K562 (cell line): ENCODE measurements around the gene ELMOD1. TPM values are rescaled to one million over a fixed set of nuclear protein-coding genes. Genes with fewer than 3 reads are reported as not detected.

Experiments
- ATAC-seq: fragments of 200-7000 bp; cut with Tn5 transposase; 3 replicates; pipeline ENCODE4 v1.9.1; 2020; ENCODE audit warnings: moderate library complexity
- BruUV-seq: library from RNA; stranded (reverse); fragments of 400-500 nt; replicated peaks from 2 replicates; lab custom pipeline; 2021; lab: Mats Ljungman, UMichigan
- CTCF ChIA-PET: fragments of 300-600 bp; formaldehyde crosslinking; extraction: SDS; loops from one replicate; lab custom pipeline; 2021; ENCODE audit warnings: low intra/inter-chr PET ratio; lab: Yijun Ruan, JAX
- POLR2A ChIA-PET: fragments of 300-600, 350-650 bp; sonication (Branson Sonifier 250); formaldehyde crosslinking; extraction: SDS; loops from one replicate; lab custom pipeline; 2021; ENCODE audit warnings: antibody characterized with exemption, inconsistent platforms; lab: Yijun Ruan, JAX
- DNase-seq, 4 experiments: peaks; one replicate each; pipeline versions ENCODE4 v3.0.0 to v3.0.0-alpha.2; 2011 to 2018; ENCODE audit warnings: low spot score in 3 of 4, mixed read lengths in 3 of 4; ENCODE audit errors: extremely low read depth in 1 of 4
- FAIRE-seq: peaks from 2 replicates; lab custom pipeline; 2011; peaks lifted over from hg19 to GRCh38; lab: Jason Lieb, UNC
- H2AFZ ChIP-seq: 2 replicates; pipeline ENCODE4 v1.6.0; 2011; ENCODE audit warnings: low read depth, low read length, control low read depth, inconsistent platforms
- H3K27ac ChIP-seq: fragments of 200-600 bp; 3 replicates; pipeline ENCODE4 v1.8.0; 2011; ENCODE audit warnings: low read depth, mild to moderate bottlenecking, control low read depth, inconsistent platforms, low read length, moderate library complexity, mixed read lengths; ENCODE audit errors: extremely low read depth
- H3K27me3 ChIP-seq, 2 experiments: fragments of 300-600 bp in 1 of 2; 2 replicates in 1 of 2; 3 replicates in 1 of 2; pipeline versions ENCODE4 v1.6.0 to v1.8.0; 2011; ENCODE audit warnings: inconsistent platforms in 2 of 2, low read length in 2 of 2, mild to moderate bottlenecking in 1 of 2, mixed read lengths in 1 of 2, moderate library complexity in 1 of 2; ENCODE audit not compliant: control insufficient read depth in 2 of 2, insufficient read depth in 2 of 2
- H3K36me3 ChIP-seq: fragments of 300-600 bp; 3 replicates; pipeline ENCODE4 v1.8.0; 2011; ENCODE audit warnings: mild to moderate bottlenecking, low read length, inconsistent platforms; ENCODE audit not compliant: control insufficient read depth, insufficient read depth
- H3K4me1 ChIP-seq, 2 experiments: fragments of 200-600 bp in 1 of 2; replicated peaks in 1 of 2; 2 replicates in 1 of 2; 3 replicates in 1 of 2; pipeline versions ENCODE4 v1.5.1 to v1.8.0; 2011; ENCODE audit warnings: inconsistent platforms in 2 of 2, low read length in 2 of 2, mild to moderate bottlenecking in 1 of 2, mixed read lengths in 1 of 2, moderate library complexity in 1 of 2; ENCODE audit not compliant: control insufficient read depth in 2 of 2, insufficient read depth in 2 of 2
- H3K4me2 ChIP-seq: 2 replicates; pipeline ENCODE4 v1.6.1; 2011; ENCODE audit warnings: low read length, control low read depth, inconsistent platforms, mixed read lengths; ENCODE audit not compliant: insufficient read depth
- H3K4me3 ChIP-seq: fragments of 200-600 bp; sonication (generic), shearing (Covaris generic); 2 replicates; pipeline ENCODE4 v1.5.1; 2016; ENCODE audit warnings: control low read depth, inconsistent platforms
- H3K79me2 ChIP-seq: fragments of 200-600 bp; 3 replicates; pipeline ENCODE4 v1.8.0; 2011; ENCODE audit warnings: low read length, inconsistent platforms; ENCODE audit not compliant: control insufficient read depth, insufficient read depth
- H3K9ac ChIP-seq, 2 experiments: 2 replicates each; pipeline versions ENCODE4 v1.6.0 to v1.6.1; 2011; ENCODE audit warnings: low read depth in 2 of 2, low read length in 2 of 2, control low read depth in 1 of 2, inconsistent platforms in 1 of 2, mild to moderate bottlenecking in 1 of 2, mixed read lengths in 1 of 2; ENCODE audit not compliant: insufficient read depth in 1 of 2
- H3K9me1 ChIP-seq: one replicate; pipeline ENCODE4 v1.6.0; 2011; ENCODE audit warnings: inconsistent platforms, mild to moderate bottlenecking, low read length, moderate library complexity; ENCODE audit not compliant: control insufficient read depth, insufficient read depth
- H3K9me3 ChIP-seq: replicated peaks from 2 replicates; pipeline ENCODE4 v1.5.1; 2011; ENCODE audit warnings: low read depth, low read length, inconsistent platforms; ENCODE audit not compliant: control insufficient read depth, insufficient read depth
- H4K20me1 ChIP-seq: replicated peaks from 2 replicates; pipeline ENCODE4 v1.6.1; 2011; ENCODE audit warnings: low read length, inconsistent platforms, mixed read lengths; ENCODE audit not compliant: control insufficient read depth, insufficient read depth
- CEBPG ChIP-seq, 3 experiments: fragments of 200-800 bp in 1 of 3; sonication (Bioruptor generic) in 1 of 3; sonication (generic) in 1 of 3; formaldehyde crosslinking in 1 of 3; IDR thresholded peaks in 2 of 3; conservative IDR thresholded peaks in 1 of 3; 2 replicates each; pipeline versions ENCODE4 v1.6.1 to v1.8.0; 2016 to 2022; ENCODE audit warnings: missing compliant biosample characterization in 2 of 3, missing genetic modification characterization in 2 of 3, mild to moderate bottlenecking in 1 of 3, missing genetic modification reagents in 1 of 3
- CHAMP1 ChIP-seq: fragments of 450-650 bp; IDR thresholded peaks from 2 replicates; pipeline ENCODE4 v1.6.1; 2016; ENCODE audit warnings: mild to moderate bottlenecking
- CREB1 ChIP-seq, 2 experiments: sonication (generic) in 1 of 2; formaldehyde crosslinking in 1 of 2; IDR thresholded peaks; 2 replicates each; pipeline versions ENCODE4 v1.6.1 to v1.8.0; 2012 to 2022; ENCODE audit warnings: inconsistent platforms in 1 of 2, mild to moderate bottlenecking in 1 of 2, missing genetic modification reagents in 1 of 2, moderate library complexity in 1 of 2
- MAZ ChIP-seq, 2 experiments: fragments of 450-650 bp in 1 of 2; sonication (generic) in 1 of 2; formaldehyde crosslinking; IDR thresholded peaks in 1 of 2; conservative IDR thresholded peaks in 1 of 2; 2 replicates each; pipeline versions ENCODE4 v1.4.0 to v1.5.0; 2020; ENCODE audit warnings: mild to moderate bottlenecking in 1 of 2, missing genetic modification reagents in 1 of 2
- RFX1 ChIP-seq: fragments of 450-650 bp; IDR thresholded peaks from 2 replicates; pipeline ENCODE4 v1.6.1; 2016; ENCODE audit warnings: mild to moderate bottlenecking, moderate library complexity
- SMARCA5 ChIP-seq: fragments of 450-650 bp; IDR thresholded peaks from 2 replicates; pipeline ENCODE4 v1.6.1; 2016
- SREBF1 ChIP-seq: fragments of 150-350 bp; IDR thresholded peaks from 2 replicates; pipeline ENCODE4 v1.6.1; 2014; ENCODE audit warnings: antibody characterized with exemption, low read depth, low read length, borderline replicate concordance
- SRSF1 ChIP-seq: fragments of 200-400 bp; formaldehyde crosslinking; IDR thresholded peaks from 2 replicates; pipeline ENCODE4 v1.6.1; 2017; ENCODE audit warnings: mild to moderate bottlenecking, low read depth, low read length, moderate library complexity
- STAT5A ChIP-seq: IDR thresholded peaks from 2 replicates; pipeline ENCODE4 v1.6.1; 2012; ENCODE audit warnings: low read length, inconsistent platforms, borderline replicate concordance
- ZNF24 ChIP-seq: fragments of 450-650 bp; IDR thresholded peaks from 2 replicates; pipeline ENCODE4 v1.6.1; 2016
- WGBS: fragments of 100-300 bp; shearing (Covaris generic); methylation state at CpG from one replicate; pipeline ENCODE4 v1.1.6; 2016; ENCODE audit warnings: low coverage, mixed read lengths; ENCODE audit not compliant: insufficient coverage; ENCODE audit errors: missing lambda C conversion rate; 5-methylcytosine and 5-hydroxymethylcytosine counted together
- in situ Hi-C: fragments of 300-500 bp; cut with MboI; formaldehyde crosslinking; loops from 4 replicates; pipeline ENCODE4 v1.15.0; 2018; ENCODE audit warnings: inconsistent platforms, mixed read lengths
- intact Hi-C: fragments of 100-400 bp; cut with micrococcal nuclease; formaldehyde crosslinking; loops from 2 replicates; pipeline ENCODE4 v1.14.2; 2022
- polyA plus RNA-seq, 8 experiments: library from polyadenylated mRNA; depleted of rRNA in 4 of 8; stranded (reverse) in 5 of 8; unstranded in 3 of 8; fragments of >200 nt; fragmentation: Nextera tagmentation in 2 of 8; fragmentation: Illumina TruSeq in 1 of 8; extraction: Ambion mirVana in 2 of 8; extraction: Trizol in 1 of 8; gene quantifications; 2 replicates each; pipeline versions ENCODE4 v1.2.1 to v1.2.3, GENCODE V29; 2011 to 2014; ENCODE audit warnings: inconsistent platforms in 1 of 8, missing spikeins in 1 of 8
- total RNA-seq, 7 experiments: library from RNA; depleted of rRNA in 6 of 7; stranded (reverse); fragments of >200 nt in 6 of 7; fragmentation: Illumina TruSeq in 2 of 7; extraction: Trizol in 2 of 7; gene quantifications; 2 replicates each; pipeline versions ENCODE4 v1.2.1 to v1.2.3, GENCODE V29; 2011 to 2021; ENCODE audit warnings: low replicate concordance in 1 of 7

Gene ELMOD1
- total and polyA plus RNA-seq, 9 of the 15 experiments (the other 6 are each of a cell fraction or from before 2014, with no cell fraction given), result not detected

DNA sequence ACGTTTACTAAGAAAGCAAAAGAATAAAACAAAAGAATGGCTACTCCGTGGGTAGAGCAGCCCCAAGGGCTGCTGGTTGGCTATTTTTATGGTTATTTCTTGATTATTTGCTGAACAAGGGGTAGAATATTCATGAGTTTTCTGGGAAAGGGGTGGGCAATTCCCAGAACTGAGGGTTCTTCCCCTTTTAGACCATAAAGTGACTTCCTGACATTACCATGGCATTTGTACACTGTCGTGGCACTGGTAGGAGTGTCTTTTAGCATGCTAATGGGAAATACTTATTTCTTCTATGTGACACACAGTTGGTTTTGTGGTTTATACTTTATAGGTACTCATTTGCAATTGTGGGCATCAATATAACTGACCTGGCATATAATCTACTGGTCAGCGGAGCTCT, 64.7 kb downstream of the ELMOD1 start:
- ATAC-seq, result no peak
- no peaks in the 10 kb centered on the region for H3K9me3 ChIP-seq
- TF ChIP-seq CREB1 (IDR thresholded peaks at IDR 0.05) (no peak), CREB1 (CRISPR knock-in tag; IDR thresholded peaks at IDR 0.05) (no peak), RFX1 (peak; percentile 15; the same call in 1 of the 2 replicates), STAT5A (peak; percentile 77; the same call in 1 of the 2 replicates)
- peak overlapping the region; percentile 9; the same call in 1 of the 2 replicates for H2AFZ ChIP-seq
- WGBS, result 5% methylated on average over 4 of the region's 4 CpGs
- no peak overlapping the region for H3K9ac ChIP-seq
- in situ Hi-C loops (no loop called here), intact Hi-C loops (no loop called here)
- H3K27ac ChIP-seq, result no peak overlapping the region
- H3K4me2 ChIP-seq, result no peak overlapping the region
- peaks cover 4 to 8% of the 10 kb centered on the region in 2 experiments; a peak in 3 of 5 replicates for H3K27me3 ChIP-seq
- no peaks in the 10 kb centered on the region for H3K4me1 ChIP-seq
- no peaks in the 10 kb centered on the region for H3K36me3 ChIP-seq
- DNase-seq, result no peak
- ChIA-PET POLR2A (no interaction called here), CTCF (no interaction called here)
- H3K4me3 ChIP-seq, result no peak overlapping the region
- no peaks in the 10 kb centered on the region for H4K20me1 ChIP-seq
- no peaks in the 10 kb centered on the region for H3K9me1 ChIP-seq
- no peak for FAIRE-seq
- H3K79me2 ChIP-seq, result no peaks in the 10 kb centered on the region
- no TSS peak for BruUV-seq

- TF ChIP-seq ZNF24 (no peak), CEBPG (CRISPR knock-in tag; IDR thresholded peaks at IDR 0.05) (no peak), CEBPG (tag; conservative IDR thresholded peaks at IDR 0.05 in 1 of 2, IDR thresholded peaks at IDR 0.05 in 1 of 2) (no peak), SRSF1 (no peak), SREBF1 (no peak), SMARCA5 (no peak), CHAMP1 (no peak), MAZ (CRISPR knock-in tag; conservative IDR thresholded peaks at IDR 0.05 in 1 of 2, IDR thresholded peaks at IDR 0.05 in 1 of 2) (no peak)
- Histone ChIP-seq H3K4me2 (no peak overlapping the region), H3K79me2 (no peaks in the 10 kb centered on the region), H3K27me3 (peaks cover 7 to 8% of the 10 kb centered on the region in 2 experiments; a peak in 3 of 5 replicates), H3K4me3 (no peak overlapping the region), H3K9me3 (no peaks in the 10 kb centered on the region), H2AFZ (no peak overlapping the region), H3K36me3 (no peaks in the 10 kb centered on the region), H4K20me1 (no peaks in the 10 kb centered on the region), H3K9ac (no peak overlapping the region), H3K4me1 (no peaks in the 10 kb centered on the region), H3K27ac (no peak overlapping the region), H3K9me1 (no peaks in the 10 kb centered on the region)
- intact Hi-C loops, result no loop called here
- POLR2A ChIA-PET, result no interaction called here
- FAIRE-seq (no peak), ATAC-seq (no peak), DNase-seq (no peak)
- BruUV-seq, result no TSS peak
- in situ Hi-C loops, result no loop called here
- CTCF ChIA-PET, result no interaction called here
Observed at GRCh38 chr11:107659310-107659709, 68.4 kb downstream of the ELMOD1 start.
